ENCODE measurements around the gene CLP1. TPM values are rescaled to one million over a fixed set of nuclear protein-coding genes. Genes with fewer than 3 reads are reported as not detected.
A peak's percentile ranks its signal among the peaks of the same experiment; 100 is the strongest.

The CLP1 gene
- total RNA-seq, 1 experiment from 2014 or later, result 22.1 TPM

DNA sequence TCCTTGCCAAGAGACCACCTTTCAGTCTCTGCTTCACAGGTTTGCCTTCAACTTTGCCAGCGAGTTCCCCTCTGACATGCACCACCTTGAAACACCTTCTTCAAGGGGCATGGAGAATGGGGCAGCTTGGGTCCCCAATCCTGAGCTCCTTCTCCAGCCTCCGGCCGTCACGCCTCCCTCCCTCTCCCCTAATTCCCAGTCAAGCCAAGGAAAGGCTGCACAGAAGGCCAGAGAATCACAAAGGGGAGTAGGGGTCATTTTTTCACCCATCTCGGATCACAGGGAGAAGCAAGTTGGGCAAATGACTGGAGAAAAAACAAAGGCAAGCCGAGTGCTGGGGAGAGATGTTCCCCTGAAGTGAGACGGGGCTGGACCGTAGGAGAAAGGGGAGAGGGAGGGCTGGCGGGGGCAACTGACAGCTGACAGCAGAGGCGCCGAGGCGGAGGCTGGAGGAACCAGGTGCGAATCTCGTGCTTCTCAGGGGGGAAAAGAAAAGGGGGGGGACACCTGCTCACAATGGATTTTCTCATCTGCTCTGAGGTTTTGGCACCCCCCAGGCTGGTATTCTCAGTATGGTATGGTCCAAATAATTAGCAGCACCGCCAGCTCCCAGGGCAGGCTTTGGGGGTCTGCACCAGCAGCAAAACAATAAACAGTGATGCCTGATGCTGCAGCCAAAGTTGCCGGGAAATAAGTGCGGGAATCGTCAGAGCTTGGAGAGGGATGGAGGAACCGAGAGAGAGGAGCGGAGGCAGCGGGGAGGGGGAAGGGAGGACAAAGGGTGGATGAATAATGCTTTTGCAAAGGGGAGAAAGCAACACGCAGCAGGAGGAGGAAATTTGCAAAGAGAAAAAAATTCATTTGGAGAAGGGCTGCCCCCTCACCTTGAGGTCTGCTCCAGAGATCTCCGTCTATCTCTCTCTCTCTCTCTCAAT is 8.5 kb upstream of the CLP1 start:
- 0 out of 2 replicates have a peak, but pooled peaks cover 4% of the 10 kb centered on the region for H3K4me1 ChIP-seq
- H3K9me3 Mint-ChIP-seq (ENCODE audit: unreplicated experiment), result no peaks in the 10 kb centered on the region
- peak overlapping the region; percentile 17 for H3K4me3 Mint-ChIP-seq (ENCODE audit: unreplicated experiment)
- no peak overlapping the region for H3K27ac Mint-ChIP-seq (ENCODE audit: unreplicated experiment)
- no TSS peak for BruUV-seq (replicated peaks)
- no peak for TF ChIP-seq CTCF (IDR thresholded peaks at IDR 0.05; ENCODE audit: insufficient read depth in 1 of 2, low read depth in 1 of 2, low read length in 1 of 2, severe bottlenecking in 1 of 2, unreplicated experiment in 1 of 2)
- H3K9me3 ChIP-seq, result no peaks in the 10 kb centered on the region
- H3K27me3 ChIP-seq (replicated peaks; ENCODE audit: control insufficient read depth, insufficient read depth, low read length), result peaks cover 2% of the 10 kb centered on the region; the same call in 1 of the 2 replicates
- POLR2A ChIA-PET, result no interaction called here
- H3K4me3 ChIP-seq (ENCODE audit: low read depth, low read length), result no peak overlapping the region
- H3K36me3 Mint-ChIP-seq (ENCODE audit: insufficient read depth, unreplicated experiment), result peaks cover 8% of the 10 kb centered on the region
- intact Hi-C loops (cut with micrococcal nuclease; ENCODE audit: unreplicated experiment), result no loop called here
- H3K4me1 Mint-ChIP-seq (ENCODE audit: low read depth, unreplicated experiment), result peaks cover 7% of the 10 kb centered on the region
- no peaks in the 10 kb centered on the region for H3K36me3 ChIP-seq (ENCODE audit: control insufficient read depth, insufficient read depth, low read length)
- no peak for DNase-seq
- H3K27me3 Mint-ChIP-seq (ENCODE audit: insufficient read depth, unreplicated experiment), result peaks cover 9% of the 10 kb centered on the region
- CTCF ChIA-PET, result interaction anchor here (1.4 kb wide), 1 partner anchor 156 kb away, joined by 5 read pairs; no protein-coding TSS in a partner anchor

DNA sequence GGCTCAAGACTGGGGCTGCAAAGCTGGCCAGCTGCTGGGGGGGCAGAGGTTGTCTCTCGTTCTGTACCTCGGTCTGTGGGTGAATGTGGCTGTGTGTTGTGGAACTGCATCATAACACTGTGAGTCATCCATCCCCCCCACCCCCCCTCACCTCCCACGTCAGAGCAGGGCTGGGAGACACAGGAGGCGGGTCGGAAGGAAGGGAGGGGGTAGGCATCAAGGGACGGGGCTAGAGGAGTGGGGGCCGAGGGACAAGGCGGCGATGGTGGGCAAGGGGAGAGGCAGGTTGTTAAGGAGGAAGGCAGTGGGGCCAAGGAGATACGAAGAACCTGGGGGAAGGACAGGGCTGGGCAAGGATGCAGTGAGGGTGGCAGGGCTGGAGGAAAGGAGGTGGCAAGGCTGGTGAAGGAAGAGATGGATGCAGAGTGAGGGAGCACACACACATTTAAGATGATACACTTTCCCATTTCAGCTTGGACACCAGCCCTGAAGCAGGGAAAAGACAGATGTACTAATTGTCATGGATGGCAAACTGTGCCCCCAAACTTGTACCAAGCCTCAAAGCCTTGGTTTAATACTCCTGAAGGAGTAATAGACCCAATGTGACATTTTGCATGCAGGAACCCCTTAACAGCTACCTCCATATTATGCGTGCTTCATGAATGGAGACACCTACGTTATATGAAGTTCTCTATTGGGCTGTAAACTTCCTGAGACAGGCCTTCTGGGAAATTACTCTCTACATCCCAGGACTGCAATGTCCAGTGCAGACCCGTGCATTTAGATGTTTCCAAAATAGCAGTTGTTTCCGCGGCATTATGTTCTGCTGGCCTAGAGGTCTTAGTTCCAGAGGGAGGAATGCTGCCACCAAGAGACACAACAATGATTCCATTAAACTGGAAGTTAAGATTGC is 7.5 kb upstream of the CLP1 start, which contains the start of gene YPEL4:
YPEL4 (minus strand) TSS at position 87 of the 913 bp plus-strand sequence. CDS start 2,805 bp downstream, outside the sequence.
- H3K36me3 Mint-ChIP-seq (ENCODE audit: insufficient read depth, unreplicated experiment), result peaks cover 8% of the 10 kb centered on the region
- intact Hi-C loops (cut with micrococcal nuclease; ENCODE audit: unreplicated experiment), result no loop called here
- Histone ChIP-seq H3K36me3 (ENCODE audit: control insufficient read depth, insufficient read depth, low read length) (no peaks in the 10 kb centered on the region), H3K9me3 (no peaks in the 10 kb centered on the region), H3K4me1 (0 out of 2 replicates have a peak, but pooled peaks cover 4% of the 10 kb centered on the region), H3K27me3 (replicated peaks; ENCODE audit: control insufficient read depth, insufficient read depth, low read length) (peaks cover 2% of the 10 kb centered on the region; the same call in 1 of the 2 replicates), H3K4me3 (ENCODE audit: low read depth, low read length) (no peak within 1 kb of the TSS)
- no peak within 1 kb of the TSS for H3K27ac Mint-ChIP-seq (ENCODE audit: unreplicated experiment)
- no peaks in the 10 kb centered on the region for H3K9me3 Mint-ChIP-seq (ENCODE audit: unreplicated experiment)
- H3K4me1 Mint-ChIP-seq (ENCODE audit: low read depth, unreplicated experiment), result peaks cover 7% of the 10 kb centered on the region
- no peak for DNase-seq
- peaks cover 9% of the 10 kb centered on the region for H3K27me3 Mint-ChIP-seq (ENCODE audit: insufficient read depth, unreplicated experiment)
- ChIA-PET CTCF (no interaction called here), POLR2A (no interaction called here)
- H3K4me3 Mint-ChIP-seq (ENCODE audit: unreplicated experiment), result peak within 1 kb of the TSS; percentile 17
- no peak for TF ChIP-seq CTCF (IDR thresholded peaks at IDR 0.05; ENCODE audit: insufficient read depth in 1 of 2, low read depth in 1 of 2, low read length in 1 of 2, severe bottlenecking in 1 of 2, unreplicated experiment in 1 of 2)
- BruUV-seq (replicated peaks), result no TSS peak

DNA sequence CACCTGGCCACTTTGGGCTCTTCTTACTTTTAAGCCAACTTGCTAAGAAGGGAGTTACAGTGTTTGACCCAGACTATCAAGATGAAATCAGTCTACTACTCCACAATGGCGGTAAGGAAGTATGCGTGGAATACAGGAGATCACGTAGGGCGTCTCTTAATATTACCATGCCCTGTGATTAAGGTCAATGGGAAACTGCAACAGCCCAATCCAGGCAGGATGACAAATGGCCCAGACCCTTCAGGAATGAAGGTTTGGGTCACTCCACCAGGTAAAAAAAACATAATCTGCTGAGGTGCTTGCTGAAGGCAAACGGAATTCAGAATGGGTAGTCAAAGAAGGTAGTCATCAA is 6.8 kb upstream of the CLP1 start:
- H3K27me3 ChIP-seq (replicated peaks; ENCODE audit: control insufficient read depth, insufficient read depth, low read length), result peaks cover 2% of the 10 kb centered on the region; the same call in 1 of the 2 replicates
- no peaks in the 10 kb centered on the region for H3K4me1 ChIP-seq
- H3K27ac Mint-ChIP-seq (ENCODE audit: unreplicated experiment), result no peak overlapping the region
- H3K4me3 ChIP-seq (ENCODE audit: low read depth, low read length), result no peak overlapping the region
- H3K4me1 Mint-ChIP-seq (ENCODE audit: low read depth, unreplicated experiment), result peaks cover 7% of the 10 kb centered on the region
- H3K36me3 ChIP-seq (ENCODE audit: control insufficient read depth, insufficient read depth, low read length), result no peaks in the 10 kb centered on the region
- H3K36me3 Mint-ChIP-seq (ENCODE audit: insufficient read depth, unreplicated experiment), result peaks cover 8% of the 10 kb centered on the region
- intact Hi-C loops (cut with micrococcal nuclease; ENCODE audit: unreplicated experiment), result no loop called here
- no peak overlapping the region for H3K4me3 Mint-ChIP-seq (ENCODE audit: unreplicated experiment)
- no peak for DNase-seq
- H3K9me3 ChIP-seq, result no peaks in the 10 kb centered on the region
- TF ChIP-seq CTCF (IDR thresholded peaks at IDR 0.05; ENCODE audit: insufficient read depth in 1 of 2, low read depth in 1 of 2, low read length in 1 of 2, severe bottlenecking in 1 of 2, unreplicated experiment in 1 of 2), result no peak
- BruUV-seq (replicated peaks), result no TSS peak
- ChIA-PET CTCF (no interaction called here), POLR2A (no interaction called here)
- peaks cover 9% of the 10 kb centered on the region for H3K27me3 Mint-ChIP-seq (ENCODE audit: insufficient read depth, unreplicated experiment)
- H3K9me3 Mint-ChIP-seq (ENCODE audit: unreplicated experiment), result no peaks in the 10 kb centered on the region

All from Caco-2 (cell line).